Effector memory CD8-positive, alpha-beta T cell (primary cell): ENCODE results near the gene DOC2B.
"Not testable (repeated sequence)": the region's sequence is repeated elsewhere in the genome, so short reads cannot be mapped to it uniquely, and the experiment has no call there.

Source experiments
- ATAC-seq: fragments of 150-1000 bp; cut with Tn5 transposase; replicated peaks from 2 replicates; pipeline ENCODE4 v1.10.0; 2021; ENCODE audit warnings: mild to moderate bottlenecking, moderate library complexity
- DNase-seq, 3 experiments: peaks; one replicate each; pipeline ENCODE4 v3.0.0; 2021
- H3K27ac Mint-ChIP-seq, 2 donors: one replicate each; pipeline ENCODE4 v1.8.0; 2022; ENCODE audit warnings: mild to moderate bottlenecking in 2 of 2, mixed read lengths in 2 of 2, moderate library complexity in 2 of 2
- H3K27me3 Mint-ChIP-seq, 2 donors: one replicate each; pipeline ENCODE4 v1.8.0; 2022; ENCODE audit warnings: mixed read lengths in 2 of 2
- H3K36me3 Mint-ChIP-seq: one replicate; pipeline ENCODE4 v1.8.0; 2022; ENCODE audit warnings: mild to moderate bottlenecking, moderate library complexity, mixed read lengths; ENCODE audit not compliant: insufficient read depth
- H3K4me1 Mint-ChIP-seq, 2 donors: one replicate each; pipeline ENCODE4 v1.8.0; 2022; ENCODE audit warnings: low read depth in 2 of 2, mixed read lengths in 2 of 2
- H3K4me3 Mint-ChIP-seq, 2 donors: one replicate each; pipeline ENCODE4 v1.8.0; 2022; ENCODE audit warnings: mild to moderate bottlenecking in 2 of 2, mixed read lengths in 2 of 2, moderate library complexity in 2 of 2
- H3K9me3 Mint-ChIP-seq, 2 donors: one replicate each; pipeline ENCODE4 v1.8.0; 2022; ENCODE audit warnings: mixed read lengths in 2 of 2

DOC2B gene

DNA sequence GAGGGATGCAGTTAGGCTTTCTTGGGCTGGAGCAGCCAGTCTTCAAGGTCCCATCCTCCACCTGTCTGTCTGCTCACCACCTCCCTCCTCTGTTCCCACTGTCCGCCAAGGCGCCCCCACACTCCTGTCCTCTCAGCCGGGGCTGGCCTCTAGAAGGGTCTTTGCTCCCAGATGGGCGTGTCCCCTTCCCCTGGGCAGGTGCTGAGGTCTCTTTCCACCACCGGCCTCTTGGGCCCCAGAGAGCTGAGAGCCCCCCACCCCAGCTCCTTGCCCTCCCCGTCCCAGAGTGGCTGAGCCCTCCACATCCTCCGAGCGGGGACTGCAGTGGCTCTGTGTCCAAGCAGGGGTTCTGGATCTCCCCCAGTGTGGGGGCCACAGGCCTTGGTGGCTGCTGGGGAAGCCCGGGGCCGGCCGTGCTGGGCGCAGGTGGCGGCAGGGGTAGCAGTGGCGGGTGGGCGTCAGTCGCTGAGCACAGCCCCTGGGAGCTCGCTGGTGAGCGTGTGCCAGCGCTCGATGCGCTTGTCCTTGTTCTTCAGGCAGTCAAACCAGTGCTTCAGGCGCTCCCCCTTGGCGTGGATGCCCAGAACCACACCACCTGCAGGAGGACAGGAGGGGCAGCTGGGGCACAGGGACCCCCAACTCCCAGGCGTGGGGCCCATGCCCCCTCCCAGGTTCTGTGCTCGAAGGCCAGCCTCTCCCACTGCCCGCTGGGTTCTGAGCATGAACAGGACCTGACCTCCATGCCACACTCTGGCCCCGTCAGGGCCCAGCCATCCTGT lies 34.3 kb downstream of the DOC2B start:
- Mint-ChIP-seq H3K36me3 (peaks cover 1% of the 10 kb centered on the region), H3K27me3 (peaks cover 16 to 22% of the 10 kb centered on the region in 2 donors), H3K4me1 (no peaks in the 10 kb centered on the region), H3K27ac (no peak overlapping the region), H3K4me3 (no peak overlapping the region), H3K9me3 (no peaks in the 10 kb centered on the region)
- ATAC-seq (no peak), DNase-seq (no peak)

DNA sequence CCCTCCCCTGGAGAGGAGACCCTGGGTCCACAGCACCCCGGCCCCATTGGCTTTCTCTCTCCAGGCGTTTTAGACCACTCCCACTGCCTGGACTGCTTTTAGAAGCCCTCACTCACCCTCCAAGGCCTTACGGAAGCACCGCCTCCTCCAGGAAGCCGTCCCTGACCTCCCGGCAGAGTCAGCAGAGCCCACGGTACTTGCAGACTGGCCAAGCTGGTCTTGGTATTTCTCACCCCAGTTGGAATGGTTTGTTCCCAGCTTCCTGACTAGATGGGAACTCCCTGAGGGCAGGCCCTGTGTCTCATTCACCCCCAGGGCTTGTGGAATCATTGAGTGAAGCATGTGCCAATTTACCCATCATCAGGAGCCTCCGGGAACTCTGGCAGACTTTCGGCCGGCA lies 34.9 kb downstream of the DOC2B start:
- Mint-ChIP-seq H3K4me1 (no peaks in the 10 kb centered on the region), H3K4me3 (no peak overlapping the region), H3K36me3 (peaks cover 4% of the 10 kb centered on the region), H3K9me3 (no peaks in the 10 kb centered on the region), H3K27me3 (peaks cover 10 to 16% of the 10 kb centered on the region in 2 donors), H3K27ac (no peak overlapping the region)
- ATAC-seq: no peak
- no peak for DNase-seq

DNA sequence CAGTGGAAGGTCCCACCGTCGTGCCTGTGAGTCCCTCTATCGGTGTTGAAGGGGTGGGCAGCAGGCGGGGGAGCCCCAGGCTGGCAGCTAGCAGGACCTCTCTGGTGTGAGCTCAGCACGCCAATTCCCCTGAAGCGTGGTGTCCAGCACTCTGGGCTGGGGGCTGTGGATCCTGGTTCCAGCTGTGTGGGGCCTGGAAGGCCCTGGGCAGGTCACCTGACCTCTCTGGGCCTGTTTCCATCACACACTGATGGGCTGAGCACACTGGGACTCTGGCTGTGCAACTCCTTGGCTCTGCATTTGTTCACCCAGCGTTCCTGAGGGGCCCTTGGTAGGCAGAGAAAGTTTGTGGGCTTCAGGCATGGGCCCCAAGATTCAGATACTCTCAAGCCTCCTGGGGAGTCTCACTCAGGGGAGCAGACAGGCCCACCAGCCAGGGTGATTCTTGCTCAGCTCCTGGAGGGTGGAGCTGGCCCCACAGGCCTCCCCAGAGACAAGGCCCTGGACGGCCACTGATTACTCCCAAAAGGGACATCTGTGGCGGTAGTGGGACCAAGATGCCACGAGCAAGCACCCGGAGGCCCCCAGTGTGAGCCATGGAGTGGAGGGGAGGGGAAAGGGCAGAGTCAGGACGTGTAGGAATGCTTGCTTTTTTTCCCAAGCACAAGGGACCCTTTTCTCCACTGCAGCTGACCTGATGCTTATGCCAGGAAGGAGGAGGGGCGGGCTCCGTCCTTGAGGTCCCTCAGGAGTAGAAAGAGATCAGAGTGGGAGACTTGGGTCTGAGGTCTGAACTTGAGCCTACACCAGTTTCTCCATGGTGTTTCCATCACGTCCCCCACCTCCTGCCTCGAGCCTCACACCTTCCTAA lies 35.5 kb downstream of the DOC2B start:
- H3K36me3 Mint-ChIP-seq: peaks cover 4% of the 10 kb centered on the region
- no peaks in the 10 kb centered on the region for H3K9me3 Mint-ChIP-seq
- DNase-seq (no peak), ATAC-seq (no peak)
- no peaks in the 10 kb centered on the region for H3K4me1 Mint-ChIP-seq
- H3K27ac Mint-ChIP-seq: no peak overlapping the region
- no peak overlapping the region for H3K4me3 Mint-ChIP-seq
- peaks cover 8 to 13% of the 10 kb centered on the region in 2 donors for H3K27me3 Mint-ChIP-seq

DNA sequence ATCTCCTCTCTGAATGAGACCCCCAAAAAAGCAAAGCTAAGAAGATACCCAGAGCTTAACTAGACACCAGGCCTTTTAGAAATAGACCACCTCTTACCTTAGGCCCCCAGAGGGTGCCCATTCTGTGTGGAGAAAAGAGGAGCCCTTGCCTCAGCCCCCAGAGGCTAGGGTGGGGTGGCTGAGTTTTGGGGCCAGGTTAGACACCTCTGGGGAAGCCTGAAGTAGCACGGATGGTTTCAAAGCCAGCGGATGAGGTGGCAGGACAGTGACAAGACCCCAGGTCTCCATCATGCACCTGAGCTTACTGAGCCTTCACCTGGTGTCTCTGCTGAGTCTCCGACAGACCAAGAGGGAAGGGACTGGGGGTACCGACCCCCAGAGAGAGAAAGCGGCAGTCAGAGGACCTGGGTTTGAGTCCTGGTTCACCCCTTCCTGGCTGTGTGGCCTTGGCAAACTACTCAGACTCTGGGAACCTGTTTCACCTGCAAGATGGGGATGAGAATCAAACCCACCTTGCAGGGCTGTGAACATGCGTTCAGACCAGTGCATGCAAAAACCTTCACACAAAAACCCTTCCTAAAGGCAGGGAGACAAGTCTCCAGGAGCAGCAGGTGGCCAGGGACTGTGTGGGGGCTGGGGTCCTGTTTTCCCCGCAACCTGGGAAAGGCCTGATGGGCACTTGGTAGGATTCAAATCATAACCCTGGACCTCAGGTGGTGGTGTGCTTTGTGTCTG lies 36.3 kb downstream of the DOC2B start:
- H3K36me3 Mint-ChIP-seq: peaks cover 4% of the 10 kb centered on the region
- no peak overlapping the region for H3K4me3 Mint-ChIP-seq
- H3K4me1 Mint-ChIP-seq: no peaks in the 10 kb centered on the region
- peaks cover 0 to 13% of the 10 kb centered on the region in 2 donors for H3K27me3 Mint-ChIP-seq
- H3K27ac Mint-ChIP-seq: no peak overlapping the region
- H3K9me3 Mint-ChIP-seq: no peaks in the 10 kb centered on the region
- DNase-seq (peak in 1 of 3 experiments; percentile 0), ATAC-seq (no peak)

DNA sequence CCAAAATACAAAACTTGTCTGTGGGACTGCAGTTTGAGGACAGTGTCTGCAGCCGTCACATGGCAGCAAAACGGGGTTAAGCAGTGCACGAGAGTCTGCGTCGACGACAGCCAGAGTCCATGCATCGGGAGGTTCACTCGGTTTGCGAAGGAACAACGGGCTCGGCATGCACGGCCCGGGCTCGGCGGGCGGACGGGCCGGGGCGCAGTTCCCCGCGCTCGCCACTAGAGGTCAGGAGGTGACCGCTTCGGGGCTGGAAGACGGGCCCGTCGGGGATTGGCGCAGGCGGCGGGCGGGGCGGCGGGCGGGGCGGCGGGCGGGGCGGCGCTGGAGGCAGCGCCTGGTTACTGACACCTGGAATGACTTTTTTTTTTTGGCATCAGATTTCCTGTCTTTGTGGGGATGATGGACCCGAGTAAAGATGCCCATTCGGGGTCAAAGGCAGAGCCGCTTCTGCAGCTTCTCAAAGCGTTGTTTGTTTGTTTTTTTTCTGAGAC lies 37.6 kb downstream of the DOC2B start:
- no peak overlapping the region for H3K27ac Mint-ChIP-seq
- ATAC-seq (peak; percentile 98), DNase-seq (peak; percentile 83 to 89 (median 88))
- peak overlapping the region in 1 of 2 donors; percentile 25 for H3K4me3 Mint-ChIP-seq
- no peaks in the 10 kb centered on the region for H3K9me3 Mint-ChIP-seq
- peaks cover 8% of the 10 kb centered on the region for H3K36me3 Mint-ChIP-seq
- peaks cover 0 to 17% of the 10 kb centered on the region in 2 donors for H3K27me3 Mint-ChIP-seq
- H3K4me1 Mint-ChIP-seq: no peaks in the 10 kb centered on the region

DNA sequence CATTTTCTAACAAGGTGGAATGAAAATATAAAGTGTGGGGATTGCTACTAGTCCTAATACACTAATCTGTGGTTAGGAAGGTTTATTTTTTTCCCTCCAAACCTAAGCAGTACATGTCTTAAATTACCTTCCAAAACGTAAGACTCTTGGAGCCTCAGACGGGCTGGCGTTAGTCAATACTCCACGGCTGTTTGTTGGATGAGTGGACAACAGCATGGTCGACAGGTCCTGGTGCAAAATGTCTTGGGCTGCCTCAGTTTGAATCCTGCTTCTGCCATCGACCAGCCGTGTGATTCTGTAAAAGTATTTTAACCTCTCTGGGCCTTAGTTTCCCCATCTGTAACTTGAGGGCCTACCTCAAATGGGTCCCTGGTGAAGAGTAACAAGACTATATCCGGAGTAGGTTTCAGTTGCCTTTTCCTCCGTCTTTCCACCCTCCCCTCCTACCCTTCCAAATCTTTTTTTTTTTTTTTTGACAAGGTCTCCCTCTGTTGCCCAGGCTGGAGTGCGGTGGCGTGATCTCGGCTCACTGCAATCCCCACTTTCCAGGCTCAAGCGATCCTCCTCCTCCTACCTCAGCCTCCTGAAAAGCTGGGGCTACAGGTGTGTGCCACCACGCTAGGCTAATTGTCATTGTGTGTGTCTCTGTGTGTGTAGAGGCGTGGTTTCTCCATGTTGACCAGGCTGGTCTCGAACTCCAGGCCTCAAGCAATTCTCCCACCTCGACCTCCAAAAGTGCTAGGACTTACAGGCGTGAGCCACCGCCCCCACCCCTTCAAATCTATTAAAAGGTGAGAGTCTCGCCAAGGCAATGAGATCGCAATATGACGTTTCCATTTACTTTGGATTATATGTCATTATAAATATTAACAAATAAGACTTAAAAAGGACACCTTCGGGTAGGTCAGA lies 38.3 kb downstream of the DOC2B start:
- Mint-ChIP-seq H3K27ac (no peak overlapping the region), H3K27me3 (peaks cover 0 to 10% of the 10 kb centered on the region in 2 donors), H3K4me1 (no peaks in the 10 kb centered on the region), H3K36me3 (peaks cover 10% of the 10 kb centered on the region), H3K4me3 (peak overlapping the region in 1 of 2 donors; percentile 25), H3K9me3 (no peaks in the 10 kb centered on the region)
- no peak for ATAC-seq
- no peak for DNase-seq

DNA sequence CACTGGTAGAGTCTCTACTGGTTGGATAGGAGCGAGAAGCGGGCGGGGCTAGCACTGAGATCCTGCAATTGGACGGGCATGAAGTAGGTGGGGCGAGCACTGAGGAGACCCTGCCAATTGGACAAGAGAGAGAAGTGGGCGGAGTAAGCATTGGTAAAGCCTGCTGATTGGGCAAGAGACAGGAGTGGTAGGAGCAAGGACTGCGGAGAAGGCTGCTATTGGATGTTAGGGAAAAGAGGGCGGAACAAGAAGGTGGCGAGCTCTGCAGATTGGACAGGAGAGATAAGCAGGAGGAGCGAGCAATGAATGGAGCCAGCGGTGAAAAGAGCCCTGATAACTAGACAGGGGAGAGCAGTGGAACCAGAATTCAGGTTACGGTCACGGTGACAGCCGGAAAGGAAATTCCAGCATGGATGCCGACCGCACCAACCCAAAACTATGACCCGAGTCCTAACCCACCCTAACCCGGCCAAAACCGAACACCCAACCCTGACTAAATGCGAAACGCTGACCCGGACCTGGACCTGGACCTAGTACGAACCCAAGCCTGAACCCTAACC lies 39.3 kb downstream of the DOC2B start:
- Mint-ChIP-seq H3K9me3 (no peaks in the 10 kb centered on the region), H3K27me3 (peaks cover 0 to 9% of the 10 kb centered on the region in 2 donors), H3K36me3 (peaks cover 10% of the 10 kb centered on the region), H3K27ac (no peak overlapping the region), H3K4me1 (no peaks in the 10 kb centered on the region), H3K4me3 (no peak overlapping the region)
- DNase-seq: peak in 1 of 3 experiments; percentile 0
- no peak for ATAC-seq

DNA sequence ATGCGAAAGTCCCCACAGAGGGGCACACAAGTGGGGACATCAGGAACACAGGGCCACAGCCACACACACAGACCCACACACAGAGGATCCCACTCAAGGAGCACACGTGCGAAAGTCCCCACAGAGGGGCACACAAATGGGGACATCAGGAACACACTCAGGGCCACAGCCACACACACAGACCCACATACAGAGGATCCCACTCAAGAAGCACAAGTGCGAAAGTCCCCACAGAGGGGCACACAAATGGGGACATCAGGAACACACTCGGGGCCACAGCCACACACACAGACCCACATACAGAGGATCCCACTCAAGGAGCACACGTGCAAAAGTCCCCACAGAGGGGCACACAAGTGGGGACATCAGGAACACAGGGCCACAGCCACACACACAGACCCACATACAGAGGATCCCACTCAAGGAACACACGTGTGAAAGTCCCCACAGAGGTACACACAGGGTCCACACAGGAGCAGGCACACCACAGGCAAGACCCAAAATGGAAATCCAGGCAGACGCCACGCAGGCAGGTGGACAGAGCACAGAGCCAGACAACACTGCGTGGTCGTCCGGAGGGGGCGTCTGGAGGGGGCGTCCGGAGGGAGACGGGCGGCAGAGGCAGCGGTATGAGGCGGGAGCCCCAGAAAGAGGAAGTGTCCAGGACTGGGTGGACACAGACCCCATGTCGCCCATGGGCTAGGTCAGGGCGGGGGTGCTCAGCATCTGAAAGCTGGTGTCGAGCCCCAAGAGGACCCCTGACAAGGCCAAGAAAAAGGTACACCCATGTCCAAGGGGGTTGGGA lies 41.8 kb downstream of the DOC2B start:
- not testable (repeated sequence) for ATAC-seq, H3K4me3 Mint-ChIP-seq, H3K27me3 Mint-ChIP-seq, H3K4me1 Mint-ChIP-seq, H3K27ac Mint-ChIP-seq, H3K9me3 Mint-ChIP-seq
- peak in 1 of 3 experiments; percentile 0 for DNase-seq
- H3K36me3 Mint-ChIP-seq: peaks cover 10% of the 10 kb centered on the region

DNA sequence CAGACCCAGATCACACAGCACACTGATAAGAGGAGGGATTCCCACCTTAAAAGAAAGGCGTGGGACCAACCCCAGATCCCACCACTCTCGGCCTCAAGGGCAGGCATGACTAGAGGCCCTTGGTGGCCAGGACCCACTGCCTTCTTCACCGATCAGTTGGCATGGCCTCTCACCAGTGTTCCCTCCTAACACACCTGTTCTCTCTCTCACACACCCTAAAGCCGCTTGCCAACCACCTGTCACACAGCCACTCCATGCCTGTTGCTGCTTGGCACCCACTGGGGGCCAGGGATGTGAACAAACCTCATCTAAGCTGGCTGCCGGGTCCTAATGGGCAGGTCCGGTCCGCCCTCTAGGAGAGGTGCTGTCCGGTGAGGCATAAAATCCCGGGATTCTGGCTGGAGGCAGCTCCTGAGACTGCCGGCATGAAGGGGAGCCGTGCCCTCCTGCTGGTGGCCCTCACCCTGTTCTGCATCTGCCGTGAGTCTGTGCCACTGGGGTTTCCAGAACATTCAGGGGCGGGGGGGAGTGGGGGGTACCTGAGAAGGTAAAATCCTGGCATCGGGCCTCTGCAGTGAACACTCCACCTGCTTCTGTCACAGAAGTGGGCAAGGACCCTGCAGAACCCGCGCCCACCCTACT lies 44.2 kb downstream of the DOC2B start, which contains the start of gene SCGB1C2:
Gene SCGB1C2, plus strand, starts transcription at position 404 of the 642 bp plus-strand sequence. Its CDS starts 22 bp downstream, at position 426.
- H3K9me3 Mint-ChIP-seq, H3K36me3 Mint-ChIP-seq, H3K27ac Mint-ChIP-seq, H3K27me3 Mint-ChIP-seq, ATAC-seq, DNase-seq, H3K4me1 Mint-ChIP-seq: not testable (repeated sequence)
- peak within 1 kb of the TSS in 1 of 2 donors; percentile 41 for H3K4me3 Mint-ChIP-seq

DNA sequence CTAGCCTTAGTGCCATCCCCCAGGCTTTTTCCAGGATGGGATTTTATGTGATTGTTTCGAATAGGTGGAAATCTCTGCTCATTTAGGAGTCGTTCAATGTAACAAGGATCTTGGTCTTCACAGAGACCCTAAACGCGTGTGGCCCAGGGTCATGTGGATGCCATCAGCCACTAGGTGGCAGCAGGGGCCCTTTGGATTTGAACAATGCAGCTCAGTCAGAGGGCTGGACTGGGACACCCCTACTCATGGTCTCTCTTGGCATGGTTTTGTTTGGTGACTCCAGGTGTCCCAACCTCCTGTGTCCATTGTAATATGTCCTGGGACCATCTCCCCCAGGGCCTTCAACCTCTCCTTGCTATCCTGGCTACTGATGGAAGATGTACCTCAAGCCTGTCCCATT lies 44.9 kb downstream of the DOC2B start:
- DNase-seq: peak; percentile 55 to 76 (median 66)
- not testable (repeated sequence) for H3K36me3 Mint-ChIP-seq, H3K27ac Mint-ChIP-seq, H3K4me1 Mint-ChIP-seq, H3K9me3 Mint-ChIP-seq, H3K27me3 Mint-ChIP-seq
- ATAC-seq: peak; percentile 81
- H3K4me3 Mint-ChIP-seq: peak overlapping the region in 1 of 2 donors; percentile 41

DNA sequence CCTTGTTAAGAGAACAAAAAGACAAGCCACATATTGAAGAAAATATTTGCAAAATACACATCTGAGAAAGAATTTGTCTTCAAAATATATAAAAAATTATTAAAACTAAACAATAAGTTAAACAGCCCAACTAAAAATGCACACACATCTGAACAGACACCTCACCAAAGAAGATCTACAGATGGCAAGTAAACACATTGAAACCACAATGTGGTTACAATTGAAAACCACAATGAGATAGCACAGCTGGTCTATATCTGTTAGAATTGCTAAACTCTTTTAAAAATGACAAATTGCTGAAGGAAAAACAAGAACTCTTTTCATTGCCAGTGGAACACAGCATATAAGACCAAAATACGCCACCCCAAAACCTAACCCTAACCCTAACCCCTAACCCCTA lies 45.6 kb downstream of the DOC2B start:
- H3K4me3 Mint-ChIP-seq, H3K27me3 Mint-ChIP-seq, H3K27ac Mint-ChIP-seq, H3K9me3 Mint-ChIP-seq, H3K36me3 Mint-ChIP-seq, H3K4me1 Mint-ChIP-seq, DNase-seq: not testable (repeated sequence)
- ATAC-seq: peak; percentile 70
